HG03175 (cell line): ENCODE data around the gene GLT8D2.

Experiments used
- ATAC-seq: cut with Tn5 transposase; IDR thresholded peaks from one replicate; pipeline ENCODE4 v1.9.1; 2021; ENCODE audit warnings: mild to moderate bottlenecking, moderate library complexity; ENCODE audit not compliant: unreplicated experiment

Gene GLT8D2

DNA sequence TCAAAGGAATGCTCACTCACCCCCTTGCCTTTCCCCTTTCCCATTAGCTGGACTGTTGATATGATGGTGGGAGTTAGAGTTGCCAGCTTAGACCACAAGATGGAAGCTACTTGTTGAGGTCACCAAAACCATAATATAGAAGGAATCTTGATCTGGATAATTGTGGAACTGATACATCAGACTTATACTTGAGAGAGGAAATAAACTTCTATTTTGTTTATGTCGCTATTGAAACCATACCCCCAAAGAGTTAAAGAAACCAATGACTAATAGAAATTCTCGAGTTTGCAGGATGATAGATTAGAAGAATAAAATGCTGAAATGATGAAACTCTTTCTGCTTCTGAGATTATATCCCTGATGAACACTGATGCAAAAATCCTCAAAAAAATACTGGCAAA lies 46.4 kb downstream of the GLT8D2 start:
- no peak for ATAC-seq

DNA sequence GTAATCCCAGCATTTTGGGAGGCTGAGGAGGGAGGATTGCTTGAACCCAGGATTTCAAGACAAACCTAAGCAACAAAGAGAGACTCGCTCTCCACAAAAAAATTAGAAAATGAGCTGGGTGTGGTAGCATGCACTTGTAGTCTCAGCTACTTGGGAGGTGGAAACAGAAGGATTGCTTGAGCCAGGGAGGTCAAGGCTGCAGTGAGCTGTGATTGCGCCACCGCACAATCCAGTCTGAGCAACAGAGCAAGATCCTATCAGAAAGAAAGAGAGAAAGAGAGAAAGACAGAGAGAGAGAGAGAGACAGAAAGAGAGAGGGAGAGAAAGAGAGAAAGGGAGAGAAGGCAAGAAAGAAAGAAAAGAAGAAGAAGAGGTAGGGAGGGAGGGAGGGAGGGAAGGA lies 47.3 kb downstream of the GLT8D2 start:
- ATAC-seq, result no peak

DNA sequence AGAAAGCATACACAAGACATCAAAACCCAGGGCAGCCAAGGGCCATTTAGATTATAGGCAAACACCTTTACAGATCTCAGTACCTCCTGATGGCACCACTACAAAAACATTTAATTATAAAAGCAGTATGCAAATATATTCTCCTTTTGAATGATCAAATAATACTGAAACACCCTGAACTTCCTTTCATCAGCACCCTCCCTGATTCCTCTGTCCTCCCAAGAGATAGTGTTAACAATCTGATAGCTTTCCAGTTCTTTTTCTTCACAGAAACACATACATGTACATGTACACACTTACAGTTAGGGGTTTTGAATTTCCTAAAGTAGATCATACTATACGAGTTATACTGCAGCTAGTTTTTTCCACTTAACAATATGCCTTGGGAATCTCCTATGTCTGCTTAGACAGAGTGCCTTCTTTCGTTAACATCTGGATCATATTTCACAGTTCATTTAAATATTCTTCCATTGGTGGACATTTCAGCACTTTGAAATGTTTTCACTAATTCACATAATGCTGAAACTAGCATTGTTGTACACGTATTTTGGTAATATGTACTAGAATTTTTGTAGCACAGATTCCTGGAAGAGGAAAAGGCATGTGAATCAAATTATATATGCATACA lies 49.1 kb downstream of the GLT8D2 start:
- no peak for ATAC-seq

DNA sequence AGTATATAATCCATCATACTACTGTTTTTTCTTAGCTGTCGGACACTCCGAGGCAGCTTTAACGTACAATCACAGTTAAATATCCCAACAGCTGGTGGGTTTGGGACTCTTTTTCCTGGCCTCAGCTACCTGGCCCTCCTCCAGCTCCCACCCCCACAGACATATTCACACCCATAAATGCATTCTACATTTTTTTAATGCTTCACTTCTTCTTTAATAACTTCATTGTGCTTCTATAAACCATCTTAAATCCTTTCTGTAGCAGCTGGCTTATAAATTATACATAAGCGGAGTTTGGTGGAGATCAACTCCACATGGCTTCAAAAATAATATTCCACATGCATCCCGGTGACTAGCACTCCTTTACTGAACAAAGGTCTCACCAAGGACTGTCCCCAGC lies 51.0 kb downstream of the GLT8D2 start:
- no peak for ATAC-seq

DNA sequence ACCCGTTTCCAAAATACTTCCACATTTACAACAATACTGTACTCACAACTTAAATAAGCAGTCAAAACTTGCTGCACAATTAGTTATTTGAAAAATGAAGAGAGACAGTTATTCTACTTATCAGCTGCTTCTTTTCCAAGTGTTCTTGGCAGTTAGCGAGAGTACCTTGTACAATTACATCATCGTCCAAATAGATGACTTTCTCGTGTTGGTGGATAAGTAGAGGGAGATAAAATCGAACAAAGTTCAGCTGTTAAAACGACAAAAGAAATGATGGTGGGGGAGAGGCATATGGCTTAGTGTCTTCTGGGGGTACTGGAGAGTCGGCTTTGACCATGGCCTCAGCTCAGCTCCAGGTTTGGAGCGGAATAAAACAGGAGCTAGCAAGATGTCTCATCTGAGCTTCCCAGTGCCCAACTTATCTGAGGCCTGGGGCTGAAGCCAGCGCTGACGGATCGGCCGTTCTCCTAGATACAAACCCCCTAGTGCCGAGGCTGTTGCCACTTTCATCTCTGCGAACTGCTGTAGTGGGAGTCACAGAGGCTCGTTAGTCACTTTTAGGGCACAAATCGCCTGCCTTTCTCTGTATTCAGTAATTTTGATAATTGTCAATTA lies 52.6 kb downstream of the GLT8D2 start:
- ATAC-seq, result no peak

DNA sequence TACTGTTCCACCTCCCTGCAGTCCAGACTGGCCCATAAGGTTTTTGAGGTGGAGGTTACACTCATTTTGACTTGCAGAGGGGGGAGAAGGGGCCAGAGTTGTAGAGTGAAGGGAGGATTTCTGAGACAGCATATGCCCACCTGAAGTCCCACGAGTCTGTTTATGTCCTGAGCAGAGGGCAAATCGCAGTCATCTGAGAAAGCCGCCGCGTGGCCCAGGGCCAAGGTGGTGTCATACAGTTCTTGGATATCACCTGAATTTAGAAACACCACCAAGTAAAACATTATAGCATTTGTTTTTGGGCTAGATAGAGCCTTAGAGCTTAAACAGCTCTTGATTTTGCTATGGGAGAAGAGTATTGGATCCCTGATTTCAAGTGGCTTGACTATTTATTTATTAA lies 53.4 kb downstream of the GLT8D2 start:
- no peak for ATAC-seq

DNA sequence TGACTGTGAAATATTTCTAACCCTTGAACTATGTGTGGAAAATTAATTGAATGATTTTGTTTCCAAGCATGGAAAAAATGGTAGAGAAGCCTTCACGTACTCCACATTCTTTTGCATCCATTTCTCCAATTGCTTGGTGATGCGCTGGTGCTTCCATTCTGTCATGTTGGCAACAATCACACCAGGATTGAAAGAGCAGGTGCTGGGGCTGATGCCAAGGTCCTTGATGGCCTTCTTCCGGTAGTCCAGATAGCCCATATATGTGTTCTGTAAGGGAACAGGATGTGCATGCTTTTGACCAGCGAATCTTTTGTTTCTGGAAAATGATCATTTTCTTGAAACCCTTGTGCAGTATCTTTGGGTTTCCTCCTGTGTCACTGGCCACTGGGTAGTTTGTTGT lies 55.8 kb downstream of the GLT8D2 start:
- no peak for ATAC-seq

DNA sequence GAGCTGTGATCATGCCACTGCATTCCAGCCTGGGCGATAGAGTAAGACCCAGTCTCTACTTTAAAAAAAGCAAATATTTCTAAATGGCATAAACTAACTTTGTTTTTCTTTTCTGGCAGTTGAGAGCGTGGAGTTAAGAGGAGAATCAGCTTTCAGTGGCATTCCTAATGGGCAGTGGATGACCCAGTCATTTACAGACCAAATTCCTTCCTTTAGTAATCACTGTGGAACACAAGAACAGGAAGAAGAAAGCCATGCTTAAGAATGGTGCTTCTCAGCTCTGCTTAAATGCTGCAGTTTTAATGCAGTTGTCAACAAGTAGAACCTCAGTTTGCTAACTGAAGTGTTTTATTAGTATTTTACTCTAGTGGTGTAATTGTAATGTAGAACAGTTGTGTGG lies 63.2 kb downstream of the GLT8D2 start:
- ATAC-seq, result no peak

DNA sequence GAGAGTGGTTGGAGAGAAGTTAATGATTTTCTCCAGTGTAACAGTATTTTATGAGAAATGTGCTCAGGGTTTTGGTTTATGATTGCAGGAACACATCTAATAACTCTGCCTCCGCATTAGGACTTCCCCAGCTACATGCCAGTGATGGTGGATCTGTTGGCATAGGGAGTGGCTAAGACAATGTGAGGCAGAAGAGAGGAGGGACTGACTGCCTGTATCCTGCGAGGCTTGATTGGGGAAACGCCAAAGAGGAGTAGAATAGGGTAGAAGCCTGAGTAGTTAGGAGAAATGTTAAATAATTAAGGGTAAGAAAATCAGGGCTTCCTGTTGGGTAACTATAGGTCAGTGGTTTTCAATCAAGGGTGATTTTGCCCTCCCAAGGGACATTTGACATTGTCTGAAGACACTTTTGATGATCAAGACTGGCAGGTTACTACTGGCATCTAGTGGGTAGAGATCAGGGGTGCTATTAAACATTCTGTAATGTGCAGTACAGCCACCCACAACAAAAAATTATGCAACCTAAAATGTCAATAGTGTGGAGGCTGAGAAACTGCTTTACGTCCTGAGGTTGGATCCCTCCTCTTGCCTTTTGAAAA lies 71.5 kb downstream of the GLT8D2 start:
- ATAC-seq, result no peak

DNA sequence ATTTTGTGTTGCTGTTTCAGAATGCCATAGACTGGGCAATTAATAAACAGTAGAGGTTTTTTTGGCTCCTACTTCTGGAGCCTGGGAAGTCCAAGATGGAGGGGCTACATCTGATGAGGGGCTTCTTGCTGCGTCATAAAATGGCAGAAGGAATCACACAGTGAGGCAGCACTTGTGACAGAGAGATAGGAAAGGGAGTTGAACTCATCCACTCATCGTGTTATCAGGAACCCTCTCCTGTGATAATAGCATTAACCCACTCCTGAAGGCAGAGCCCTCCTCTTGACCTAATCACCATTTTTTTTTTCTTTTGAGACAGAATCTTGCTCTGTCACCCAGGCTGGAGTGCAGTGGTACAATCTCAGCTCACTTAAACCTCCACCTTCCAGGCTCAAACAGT lies 74.6 kb downstream of the GLT8D2 start:
- no peak for ATAC-seq

DNA sequence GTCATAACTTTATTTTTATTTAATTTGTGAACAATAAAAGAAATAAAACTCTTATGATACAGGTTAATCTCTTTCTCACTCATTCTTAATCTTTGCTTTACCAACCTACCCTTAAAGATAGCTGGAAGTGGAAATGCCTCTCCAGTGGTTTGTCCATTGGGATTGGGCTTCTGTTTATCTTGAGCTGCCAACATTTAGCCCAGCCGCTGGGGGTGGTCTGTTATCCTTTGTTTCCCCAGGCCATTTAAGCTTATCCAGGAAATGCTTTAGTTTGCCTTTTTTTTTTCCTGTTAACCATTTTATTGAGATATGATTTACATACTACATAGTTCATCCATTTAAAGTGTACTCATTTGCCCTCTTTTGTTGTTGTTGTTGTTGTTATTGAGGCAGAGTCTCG lies 76.1 kb downstream of the GLT8D2 start:
- no peak for ATAC-seq

DNA sequence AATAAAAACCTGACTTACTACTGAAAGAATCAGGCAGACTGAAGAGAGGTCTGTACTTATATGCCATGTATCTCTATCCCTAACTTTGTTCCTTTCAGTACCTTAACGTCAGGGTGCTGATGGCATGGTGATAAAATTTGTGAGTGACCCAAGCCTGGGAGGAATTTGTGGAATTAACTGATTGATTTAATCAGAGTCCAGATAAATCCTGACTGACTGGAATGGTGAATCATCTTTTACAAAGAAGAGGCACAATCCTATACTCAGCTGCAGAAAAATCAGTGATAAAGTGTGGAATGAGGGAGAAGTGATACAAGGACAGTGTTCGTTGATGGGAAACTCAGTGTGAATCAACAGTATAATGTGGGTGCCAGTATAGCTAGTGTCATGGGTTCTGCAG lies 80.6 kb downstream of the GLT8D2 start:
- ATAC-seq, result no peak

DNA sequence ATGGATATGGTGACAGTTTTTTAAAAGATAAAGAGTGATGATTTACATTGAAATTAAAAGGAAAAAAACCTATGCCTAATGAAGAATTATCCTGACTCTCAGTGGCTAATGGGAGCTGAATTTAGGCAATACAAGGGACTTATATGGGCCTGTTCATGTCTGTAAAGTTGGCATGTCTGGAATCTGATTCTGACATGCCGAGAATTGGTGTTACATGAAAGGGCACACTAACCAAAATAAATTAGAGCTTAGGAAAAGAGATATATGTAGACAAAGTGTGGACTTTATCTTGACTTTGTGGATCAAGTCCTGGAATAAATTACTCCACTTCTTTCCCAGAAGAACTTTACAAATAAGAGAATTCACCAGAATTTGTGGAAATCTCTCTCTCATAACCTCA lies 83.3 kb downstream of the GLT8D2 start:
- no peak for ATAC-seq

DNA sequence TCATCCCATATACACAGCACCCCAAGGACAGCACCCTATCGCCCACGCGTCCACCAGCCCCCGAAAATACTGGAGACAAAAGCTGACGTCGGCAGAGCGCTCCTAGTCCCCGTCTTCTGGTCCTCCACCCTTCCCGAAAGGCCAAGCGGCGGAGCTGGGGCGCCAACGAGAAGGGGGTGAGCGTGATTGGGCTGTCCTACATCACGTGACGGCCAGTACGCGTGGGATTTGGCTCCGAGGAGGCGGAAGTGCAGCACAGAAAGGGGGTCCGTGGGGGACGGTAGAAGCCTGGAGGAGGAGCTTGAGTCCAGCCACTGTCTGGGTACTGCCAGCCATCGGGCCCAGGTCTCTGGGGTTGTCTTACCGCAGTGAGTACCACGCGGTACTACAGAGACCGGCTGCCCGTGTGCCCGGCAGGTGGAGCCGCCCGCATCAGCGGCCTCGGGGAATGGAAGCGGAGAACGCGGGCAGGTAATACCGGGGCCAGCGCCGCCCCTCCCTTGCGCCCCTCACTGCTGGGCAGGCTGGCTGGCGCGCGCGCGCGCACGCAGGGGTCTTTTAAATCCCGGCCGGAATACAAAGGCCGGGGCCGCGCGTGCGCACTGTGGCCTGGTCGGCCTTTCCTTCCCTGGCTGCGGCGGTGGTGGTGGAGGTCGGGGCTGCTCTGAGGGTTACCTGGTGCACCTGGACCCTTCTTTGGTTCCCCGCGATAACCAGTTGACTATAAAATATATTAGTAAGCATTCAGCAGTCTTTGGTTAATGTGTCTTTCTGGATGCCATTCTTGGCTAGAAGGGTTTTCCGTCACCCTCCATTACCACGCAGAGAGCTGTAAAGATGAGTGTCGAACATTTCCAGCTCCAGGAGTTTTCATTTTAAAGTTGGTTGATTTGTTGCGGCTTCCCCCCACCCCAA lies 84.1 kb downstream of the GLT8D2 start, which contains the start of gene TDG:
Gene TDG (plus strand): TSS at position 283 of the 915 bp plus-strand sequence. CDS start 166 bp downstream, at position 449.
- ATAC-seq, result peak; percentile 97

DNA sequence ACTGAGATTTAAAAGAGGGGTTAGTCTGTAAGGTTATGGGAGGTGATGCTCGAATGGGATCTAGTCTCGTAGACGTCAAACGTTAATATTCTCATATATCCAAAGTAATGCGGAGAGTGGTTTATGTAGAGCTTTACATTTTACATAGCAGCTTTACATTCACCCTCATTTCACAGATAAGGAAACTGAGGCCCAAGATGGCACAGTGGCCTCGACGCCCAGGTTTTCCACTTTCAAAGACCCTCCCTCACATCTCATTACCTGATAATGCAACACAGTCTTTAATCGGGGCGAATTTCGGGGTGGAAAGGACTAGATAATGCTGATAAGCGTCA lies 84.8 kb downstream of the GLT8D2 start:
- no peak for ATAC-seq

DNA sequence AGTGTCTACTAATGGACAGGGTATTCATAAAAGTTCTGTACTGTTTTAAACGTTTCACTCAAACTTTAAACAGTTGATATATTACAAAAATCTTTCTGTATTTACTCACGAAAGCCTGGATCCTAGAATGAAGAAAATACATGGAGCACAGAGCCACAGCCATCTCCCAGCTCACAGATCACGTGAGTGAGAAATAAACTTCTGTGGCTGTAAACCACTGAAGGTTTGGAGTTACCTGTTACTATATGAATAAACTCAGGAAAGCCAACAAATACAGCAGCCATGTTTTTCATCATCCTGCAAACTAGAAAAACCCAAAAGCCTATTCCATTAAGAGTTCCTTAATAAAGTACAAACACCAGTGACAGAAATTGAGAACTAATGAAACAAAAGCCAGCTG lies 85.2 kb downstream of the GLT8D2 start:
- no peak for ATAC-seq

DNA sequence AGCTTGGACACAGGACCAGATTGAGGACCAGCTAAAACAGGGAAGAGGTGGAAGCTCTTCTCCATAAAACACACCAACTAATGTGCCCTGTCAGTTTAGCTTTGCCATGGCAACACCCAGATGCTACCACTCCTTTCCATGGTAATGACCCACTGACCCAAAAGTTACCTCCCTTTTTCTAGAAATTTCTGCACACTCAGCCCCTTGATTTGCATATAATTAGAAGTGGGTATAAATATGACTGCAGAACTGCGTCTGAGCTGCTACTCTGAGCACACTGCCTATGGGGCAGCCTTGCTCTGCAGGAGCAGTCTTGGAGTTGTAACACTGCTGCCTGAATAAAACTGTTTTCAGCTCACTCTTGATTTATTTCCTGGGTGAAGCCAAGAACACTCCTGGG lies 87.5 kb downstream of the GLT8D2 start:
- no peak for ATAC-seq

DNA sequence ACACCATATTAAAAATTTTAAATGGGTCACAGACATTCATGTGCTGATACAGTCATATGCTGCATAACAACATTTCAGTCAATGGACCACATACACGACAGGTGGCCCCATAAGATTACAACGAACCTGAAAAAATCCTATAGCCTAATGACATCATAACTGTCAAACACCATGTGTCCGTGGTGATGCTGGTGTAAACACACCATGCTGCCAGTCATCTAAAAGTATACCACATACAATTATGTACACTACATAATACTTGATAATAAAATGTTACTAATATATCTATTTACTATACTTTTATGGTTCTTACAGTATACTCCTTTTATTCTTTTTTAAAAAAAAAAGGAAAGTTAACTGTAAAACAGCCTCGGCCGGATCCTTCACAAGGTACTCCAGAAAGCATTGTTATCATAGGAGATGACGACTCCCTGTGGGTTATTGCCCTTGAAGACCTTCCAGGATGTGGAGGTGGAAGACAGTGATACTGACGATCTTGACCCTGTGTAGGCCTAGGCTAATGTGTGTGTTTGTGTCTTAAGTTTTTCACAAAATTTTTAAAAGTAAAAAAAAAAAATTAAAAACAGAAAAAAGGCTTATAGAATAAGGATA lies 89.3 kb downstream of the GLT8D2 start:
- no peak for ATAC-seq

DNA sequence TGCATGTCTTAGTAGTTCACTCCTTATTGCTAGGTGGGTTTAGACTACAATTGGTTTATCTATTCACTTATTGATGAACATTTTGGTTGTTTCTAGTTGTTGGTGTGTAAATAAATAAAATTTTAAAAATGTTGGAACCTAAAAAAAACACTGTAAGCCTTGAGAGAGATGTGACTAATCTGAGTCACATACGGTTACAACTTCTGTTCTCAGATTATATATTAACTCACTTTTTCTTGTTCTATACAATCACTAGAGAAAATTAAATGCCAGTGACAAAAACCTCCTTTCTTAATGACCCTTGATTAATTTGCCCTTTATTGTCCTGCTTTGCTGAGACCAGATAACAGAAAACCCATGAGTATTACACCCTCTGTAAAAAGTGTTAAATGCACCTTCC lies 91.4 kb downstream of the GLT8D2 start:
- ATAC-seq, result no peak

DNA sequence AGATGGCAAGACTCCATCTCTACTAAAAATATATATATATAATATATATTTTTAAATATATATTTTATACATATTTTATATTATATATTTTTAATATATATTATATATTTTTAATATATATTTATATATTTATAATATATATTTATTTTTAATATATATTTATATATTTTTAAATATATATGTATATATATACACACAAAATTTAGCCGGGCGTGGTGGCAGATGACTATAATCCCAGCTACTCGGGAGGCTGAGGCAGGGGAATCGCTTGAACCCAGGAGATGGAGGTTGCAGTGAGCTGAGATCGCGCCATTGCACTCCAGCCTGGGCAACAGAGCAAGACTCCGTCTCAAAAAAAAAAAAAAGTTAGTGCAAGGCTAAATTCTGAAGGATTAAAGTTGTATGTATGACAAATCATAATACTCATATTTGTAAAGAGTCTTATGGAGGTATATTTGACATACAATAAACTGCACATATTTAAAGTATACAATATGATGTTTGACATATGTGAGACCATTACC lies 92.1 kb downstream of the GLT8D2 start:
- ATAC-seq, result no peak

DNA sequence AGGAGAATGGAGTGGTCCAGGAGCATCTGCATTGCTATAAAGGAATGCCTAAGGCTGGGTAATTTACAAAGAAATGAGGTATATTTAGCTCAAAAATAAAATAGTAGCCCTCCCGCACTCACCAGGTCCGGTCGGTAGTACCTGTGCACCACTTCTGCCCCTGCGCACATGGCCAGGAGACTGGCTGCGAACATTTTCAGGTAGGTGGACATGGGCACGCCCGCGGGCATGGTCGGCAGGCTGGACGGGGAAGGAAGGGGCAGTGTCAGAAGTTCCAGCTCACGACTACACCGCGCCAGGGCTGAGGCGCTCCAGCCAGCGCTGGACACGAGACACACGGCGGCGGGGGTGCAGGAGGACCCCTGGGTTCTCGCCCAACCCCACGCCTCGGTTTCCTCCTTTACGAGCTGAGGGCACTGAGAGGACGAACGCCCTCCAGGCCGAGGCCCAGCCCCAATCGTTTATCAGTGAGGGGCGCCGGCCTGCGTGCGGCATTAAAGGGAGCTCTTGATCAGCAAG lies 93.4 kb downstream of the GLT8D2 start:
- ATAC-seq, result no peak
